ENCODE results near the gene SNX15. TPM values are rescaled to one million over a fixed set of nuclear protein-coding genes. Genes with fewer than 3 reads are reported as not detected.

SNX15 gene
- total RNA-seq, 2 donors from 2014 or later: 37.7 to 53.8 TPM

- Histone ChIP-seq H3K27ac (no peak overlapping the region), H3K27me3 (no peaks in the 10 kb centered on the region), H3K9ac (ENCODE audit: low read depth in 2 of 2, low read length in 2 of 2) (no peak overlapping the region), H3K4me1 (no peaks in the 10 kb centered on the region), H3K36me3 (no peaks in the 10 kb centered on the region), H3K9me3 (no peaks in the 10 kb centered on the region), H3K4me3 (no peak overlapping the region)
- DNase-seq: no peak
- intact Hi-C loops (cut with DNase I): no loop called here
- no peak for TF ChIP-seq CTCF (IDR thresholded peaks at IDR 0.05)
Measured at GRCh38 chr11:65069217-65069616, 42.0 kb downstream of the SNX15 start.

- no peak for DNase-seq
- H3K36me3 ChIP-seq: no peaks in the 10 kb centered on the region
- H3K9ac ChIP-seq (ENCODE audit: low read depth in 2 of 2, low read length in 2 of 2): no peak overlapping the region
- no peak overlapping the region for H3K4me3 ChIP-seq
- H3K4me1 ChIP-seq: no peaks in the 10 kb centered on the region
- H3K27me3 ChIP-seq: no peaks in the 10 kb centered on the region
- H3K9me3 ChIP-seq: no peaks in the 10 kb centered on the region
- TF ChIP-seq CTCF (IDR thresholded peaks at IDR 0.05): no peak
- intact Hi-C loops (cut with DNase I): no loop called here
- no peak overlapping the region for H3K27ac ChIP-seq
Measured at GRCh38 chr11:65071907-65072630, 44.8 kb downstream of the SNX15 start.

GRCh38 chr11:65072631-65072966, 45.4 kb downstream of the SNX15 start:
- intact Hi-C loops (cut with DNase I): no loop called here
- Histone ChIP-seq H3K4me1 (no peaks in the 10 kb centered on the region), H3K27me3 (no peaks in the 10 kb centered on the region), H3K36me3 (no peaks in the 10 kb centered on the region), H3K4me3 (no peak overlapping the region), H3K27ac (no peak overlapping the region), H3K9ac (ENCODE audit: low read depth in 2 of 2, low read length in 2 of 2) (no peak overlapping the region), H3K9me3 (no peaks in the 10 kb centered on the region)
- no peak for DNase-seq
- TF ChIP-seq CTCF (IDR thresholded peaks at IDR 0.05): no peak

- no peak overlapping the region for H3K27ac ChIP-seq
Measured at GRCh38 chr11:65077451-65077850, 50.2 kb downstream of the SNX15 start.

GRCh38 chr11:65078151-65078550, 50.9 kb downstream of the SNX15 start:
- no peak overlapping the region for H3K27ac ChIP-seq
- H3K9me3 ChIP-seq: no peaks in the 10 kb centered on the region
- peak; percentile 68 for TF ChIP-seq CTCF (IDR thresholded peaks at IDR 0.05)

More at GRCh38 chr11:65077451-65077850, 50.2 kb downstream of the SNX15 start:
- Histone ChIP-seq H3K27me3 (no peaks in the 10 kb centered on the region), H3K4me3 (no peak overlapping the region), H3K9ac (ENCODE audit: low read depth in 2 of 2, low read length in 2 of 2) (no peak overlapping the region), H3K36me3 (no peaks in the 10 kb centered on the region), H3K4me1 (no peaks in the 10 kb centered on the region), H3K9me3 (no peaks in the 10 kb centered on the region)
- TF ChIP-seq CTCF (IDR thresholded peaks at IDR 0.05): no peak
- DNase-seq: no peak
- intact Hi-C loops (cut with DNase I): no loop called here

More at GRCh38 chr11:65078151-65078550, 50.9 kb downstream of the SNX15 start:
- Histone ChIP-seq H3K27me3 (no peaks in the 10 kb centered on the region), H3K4me3 (no peak overlapping the region), H3K9ac (ENCODE audit: low read depth in 2 of 2, low read length in 2 of 2) (peak overlapping the region in 1 of 2 donors; percentile 22), H3K36me3 (no peaks in the 10 kb centered on the region), H3K4me1 (peaks cover 3% of the 10 kb centered on the region)
- intact Hi-C loops (cut with DNase I): no loop called here
- DNase-seq: peak; percentile 75
